Body of pancreas (tissue), 4 donors: ENCODE results near the gene CGNL1. TPM values are rescaled to one million over a fixed set of nuclear protein-coding genes. Genes with fewer than 3 reads are reported as not detected.

Experiments used
- ATAC-seq: fragments of 150-250 bp; one replicate; pipeline ENCODE4 v1.9.1; 2016
- DNase-seq, 4 donors: peaks; one replicate each; pipeline ENCODE4 v3.0.0-alpha.2; 2019
- H3K27ac ChIP-seq, 4 donors: fragments of 200-600 bp; sonication (generic); 1 replicate in 3 of 4; 2 replicates in 1 of 4; pipeline versions ENCODE4 v1.5.1 to v1.6.1; 2016 to 2019; ENCODE audit warnings: mild to moderate bottlenecking in 1 of 4, mixed read lengths in 1 of 4, moderate library complexity in 1 of 4
- H3K27me3 ChIP-seq, 2 donors: fragments of 200-600 bp; sonication (generic); one replicate each; pipeline ENCODE4 v1.6.0; 2016; ENCODE audit warnings: mild to moderate bottlenecking in 1 of 2
- H3K36me3 ChIP-seq, 2 donors: fragments of 200-600 bp; sonication (generic); replicated peaks in 1 of 2; 2 replicates each; pipeline ENCODE4 v1.5.1; 2016; ENCODE audit warnings: low read depth in 2 of 2; ENCODE audit not compliant: insufficient read depth in 1 of 2
- H3K4me1 ChIP-seq: fragments of 200-600 bp; sonication (generic); one replicate; pipeline ENCODE4 v1.6.0; 2016
- H3K4me3 ChIP-seq, 2 donors: fragments of 200-600 bp; sonication (generic); 1 replicate in 1 of 2; 2 replicates in 1 of 2; pipeline ENCODE4 v1.5.1; 2016 to 2019
- H3K9me3 ChIP-seq, 3 donors: fragments of 200-600 bp; sonication (generic); 1 replicate in 2 of 3; 2 replicates in 1 of 3; pipeline ENCODE4 v1.5.1; 2016
- POLR2A ChIP-seq, 3 donors: fragments of 450-650 bp; IDR thresholded peaks; one replicate each; pipeline ENCODE4 v1.6.1; 2016; ENCODE audit warnings: antibody characterized with exemption in 3 of 3, mild to moderate bottlenecking in 2 of 3
- WGBS, 2 donors: methylation state at CpG; one replicate each; pipeline ENCODE4 v1.1.5; 2017; 5-methylcytosine and 5-hydroxymethylcytosine counted together
- intact Hi-C: fragments of 100-400 bp; cut with DNase I; formaldehyde crosslinking; loops from one replicate; pipeline ENCODE4 v1.15.1; 2023
- total RNA-seq, 2 donors: library from RNA; depleted of rRNA; stranded (reverse); fragments of >200 nt; gene quantifications; one replicate each; pipeline ENCODE4 v1.1.0, GENCODE V29; 2016
- TF ChIP-seq, protein P1 (sequence below), 7 experiments: fragments of 450-650 bp in 4 of 7; fragments of 200-600 bp in 3 of 7; sonication (generic) in 3 of 7; IDR thresholded peaks; one replicate each; pipeline ENCODE4 v1.5.1; 2016 to 2019; ENCODE audit warnings: antibody characterized with exemption in 7 of 7

CGNL1 gene
- total RNA-seq, 2 donors from 2014 or later, result 24.7 to 30.6 TPM

DNA sequence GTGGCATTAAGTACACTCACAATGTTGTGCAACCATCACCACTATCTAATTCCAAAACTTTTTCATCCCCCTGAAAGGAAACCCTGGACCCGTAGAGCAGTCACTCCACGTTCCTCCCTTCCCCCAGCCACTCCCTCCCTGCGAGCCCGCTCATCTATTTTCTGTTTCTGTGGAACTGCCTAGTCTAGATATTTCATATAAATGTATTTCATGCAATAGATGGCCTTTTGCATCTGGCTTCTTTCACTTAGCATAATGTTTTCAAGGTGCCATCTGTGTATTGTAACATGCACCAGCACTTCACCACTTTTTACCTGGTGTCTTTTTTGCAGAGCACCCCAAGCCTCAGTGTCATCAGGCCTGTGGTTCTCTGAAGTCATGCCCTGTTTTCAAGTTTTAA is 10.7 kb downstream of the CGNL1 start:
- Histone ChIP-seq H3K4me3 (no peak overlapping the region), H3K4me1 (peaks cover 79% of the 10 kb centered on the region), H3K9me3 (no peaks in the 10 kb centered on the region), H3K27me3 (no peaks in the 10 kb centered on the region), H3K27ac (no peak overlapping the region), H3K36me3 (no peaks in the 10 kb centered on the region)
- WGBS, 2 donors, result 85% methylated on average over 4 of the region's 4 CpGs
- DNase-seq, result no peak
- TF ChIP-seq, protein P1, sequence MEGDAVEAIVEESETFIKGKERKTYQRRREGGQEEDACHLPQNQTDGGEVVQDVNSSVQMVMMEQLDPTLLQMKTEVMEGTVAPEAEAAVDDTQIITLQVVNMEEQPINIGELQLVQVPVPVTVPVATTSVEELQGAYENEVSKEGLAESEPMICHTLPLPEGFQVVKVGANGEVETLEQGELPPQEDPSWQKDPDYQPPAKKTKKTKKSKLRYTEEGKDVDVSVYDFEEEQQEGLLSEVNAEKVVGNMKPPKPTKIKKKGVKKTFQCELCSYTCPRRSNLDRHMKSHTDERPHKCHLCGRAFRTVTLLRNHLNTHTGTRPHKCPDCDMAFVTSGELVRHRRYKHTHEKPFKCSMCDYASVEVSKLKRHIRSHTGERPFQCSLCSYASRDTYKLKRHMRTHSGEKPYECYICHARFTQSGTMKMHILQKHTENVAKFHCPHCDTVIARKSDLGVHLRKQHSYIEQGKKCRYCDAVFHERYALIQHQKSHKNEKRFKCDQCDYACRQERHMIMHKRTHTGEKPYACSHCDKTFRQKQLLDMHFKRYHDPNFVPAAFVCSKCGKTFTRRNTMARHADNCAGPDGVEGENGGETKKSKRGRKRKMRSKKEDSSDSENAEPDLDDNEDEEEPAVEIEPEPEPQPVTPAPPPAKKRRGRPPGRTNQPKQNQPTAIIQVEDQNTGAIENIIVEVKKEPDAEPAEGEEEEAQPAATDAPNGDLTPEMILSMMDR (IDR thresholded peaks at IDR 0.05), result no peak
- no peak for TF ChIP-seq POLR2A (IDR thresholded peaks at IDR 0.05)
- intact Hi-C loops, result loop anchor here (10.0 kb wide), 1 partner anchor 58 kb away; no protein-coding TSS in a partner anchor
- no peak for ATAC-seq

DNA sequence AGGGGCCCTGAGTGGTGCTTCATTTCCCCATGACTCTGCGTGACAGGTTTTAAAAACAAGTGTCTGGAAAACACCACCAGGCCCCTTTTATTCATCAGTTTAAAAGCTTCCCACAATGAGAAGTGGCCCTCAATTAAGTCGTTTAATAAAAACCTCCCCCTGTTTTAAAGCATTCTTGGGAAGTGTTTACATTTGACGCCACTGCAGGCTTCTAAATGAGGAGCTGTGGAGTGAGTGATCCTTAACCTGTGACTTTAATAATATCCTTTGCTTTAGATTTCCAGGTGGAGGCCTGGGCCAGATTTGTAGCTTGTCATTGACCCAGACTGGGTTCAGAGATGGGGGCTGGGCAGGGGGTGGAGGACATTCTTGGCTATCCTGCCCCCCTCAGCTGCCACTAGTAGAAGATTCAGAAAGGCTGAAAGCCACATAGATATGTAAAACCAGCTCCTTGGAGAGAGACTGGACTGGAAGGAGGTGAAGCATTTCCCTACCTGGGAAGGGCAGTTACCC is 11.3 kb downstream of the CGNL1 start:
- Histone ChIP-seq H3K4me1 (peaks cover 73% of the 10 kb centered on the region), H3K4me3 (no peak overlapping the region), H3K27ac (peak overlapping the region in 3 of 4 donors; percentile 41 to 66 (median 61)), H3K36me3 (no peaks in the 10 kb centered on the region), H3K27me3 (no peaks in the 10 kb centered on the region), H3K9me3 (no peaks in the 10 kb centered on the region)
- no peak for DNase-seq
- intact Hi-C loops, result loop anchor here (10.0 kb wide), 1 partner anchor 57 kb away; no protein-coding TSS in a partner anchor
- TF ChIP-seq, protein P1 (IDR thresholded peaks at IDR 0.05), result no peak
- TF ChIP-seq POLR2A (IDR thresholded peaks at IDR 0.05), result no peak
- WGBS, 2 donors, result 49 to 50% methylated on average over 2 to 3 of the region's 3 CpGs
- ATAC-seq, result peak; percentile 13

DNA sequence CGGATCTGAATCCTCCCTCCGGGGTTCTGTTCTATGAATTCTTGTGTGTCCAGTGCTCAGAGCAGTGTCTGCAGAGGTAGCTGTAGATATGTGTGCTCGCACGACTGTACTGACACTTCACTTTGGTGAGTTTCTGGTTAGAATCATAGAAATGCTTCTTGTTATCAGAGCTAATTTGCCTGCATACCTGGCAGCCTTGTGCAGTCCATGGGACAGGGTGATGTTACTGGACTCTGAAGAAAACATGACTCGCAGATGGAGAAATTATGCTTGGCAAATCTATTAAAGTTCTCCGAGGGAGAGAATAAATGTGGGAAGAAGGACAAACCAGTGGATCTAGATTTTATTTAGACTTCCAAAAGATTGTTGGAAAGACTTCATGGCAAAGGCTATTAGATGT is 12.2 kb downstream of the CGNL1 start:
- Histone ChIP-seq H3K9me3 (no peaks in the 10 kb centered on the region), H3K36me3 (no peaks in the 10 kb centered on the region), H3K27me3 (no peaks in the 10 kb centered on the region), H3K4me1 (peaks cover 68% of the 10 kb centered on the region), H3K4me3 (no peak overlapping the region), H3K27ac (peak overlapping the region in 3 of 4 donors; percentile 41 to 66 (median 61))
- 13 to 19% methylated on average over 6 of the region's 6 CpGs for WGBS, 2 donors
- TF ChIP-seq, protein P1 (IDR thresholded peaks at IDR 0.05), result no peak
- TF ChIP-seq POLR2A (IDR thresholded peaks at IDR 0.05), result no peak
- DNase-seq, result peak; percentile 34 to 60 (median 48)
- intact Hi-C loops, result loop anchor here (10.0 kb wide), 1 partner anchor 56 kb away; no protein-coding TSS in a partner anchor
- ATAC-seq, result peak; percentile 72

DNA sequence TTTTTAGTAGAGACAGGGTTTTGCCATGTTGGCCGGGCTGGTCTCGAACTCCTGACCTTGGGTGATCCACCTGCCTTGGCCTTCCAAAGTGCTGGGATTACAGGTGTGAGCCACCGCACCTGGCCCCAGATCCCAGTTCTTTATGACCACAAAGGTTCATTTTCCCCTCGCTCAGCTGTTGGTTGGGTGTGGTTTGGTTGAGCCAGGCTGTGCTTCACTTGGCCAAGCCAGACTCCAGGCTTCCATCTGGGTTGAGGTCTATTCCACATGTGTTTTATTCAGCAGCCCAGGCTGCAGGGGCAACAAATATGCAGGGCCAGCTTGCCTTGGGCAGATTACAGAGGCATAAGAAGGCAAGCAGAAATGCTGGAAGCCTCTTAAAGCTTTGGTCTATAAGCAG is 13.7 kb downstream of the CGNL1 start:
- peaks cover 55% of the 10 kb centered on the region for H3K4me1 ChIP-seq
- intact Hi-C loops, result loop anchor here (10.0 kb wide), 1 partner anchor 55 kb away; no protein-coding TSS in a partner anchor
- ATAC-seq, result no peak

More for the DNA sequence above, 13.7 kb downstream of the CGNL1 start:
- H3K4me3 ChIP-seq, result no peak overlapping the region
- H3K36me3 ChIP-seq, result no peaks in the 10 kb centered on the region
- WGBS, 2 donors, result 93 to 96% methylated on average over 4 of the region's 4 CpGs
- TF ChIP-seq, protein P1 (IDR thresholded peaks at IDR 0.05), result no peak
- no peak for TF ChIP-seq POLR2A (IDR thresholded peaks at IDR 0.05)
- DNase-seq, result no peak
- H3K27me3 ChIP-seq, result no peaks in the 10 kb centered on the region
- no peak overlapping the region for H3K27ac ChIP-seq
- H3K9me3 ChIP-seq, result no peaks in the 10 kb centered on the region
